ENCODE results near the gene RAPGEF3.

The RAPGEF3 gene

DNA sequence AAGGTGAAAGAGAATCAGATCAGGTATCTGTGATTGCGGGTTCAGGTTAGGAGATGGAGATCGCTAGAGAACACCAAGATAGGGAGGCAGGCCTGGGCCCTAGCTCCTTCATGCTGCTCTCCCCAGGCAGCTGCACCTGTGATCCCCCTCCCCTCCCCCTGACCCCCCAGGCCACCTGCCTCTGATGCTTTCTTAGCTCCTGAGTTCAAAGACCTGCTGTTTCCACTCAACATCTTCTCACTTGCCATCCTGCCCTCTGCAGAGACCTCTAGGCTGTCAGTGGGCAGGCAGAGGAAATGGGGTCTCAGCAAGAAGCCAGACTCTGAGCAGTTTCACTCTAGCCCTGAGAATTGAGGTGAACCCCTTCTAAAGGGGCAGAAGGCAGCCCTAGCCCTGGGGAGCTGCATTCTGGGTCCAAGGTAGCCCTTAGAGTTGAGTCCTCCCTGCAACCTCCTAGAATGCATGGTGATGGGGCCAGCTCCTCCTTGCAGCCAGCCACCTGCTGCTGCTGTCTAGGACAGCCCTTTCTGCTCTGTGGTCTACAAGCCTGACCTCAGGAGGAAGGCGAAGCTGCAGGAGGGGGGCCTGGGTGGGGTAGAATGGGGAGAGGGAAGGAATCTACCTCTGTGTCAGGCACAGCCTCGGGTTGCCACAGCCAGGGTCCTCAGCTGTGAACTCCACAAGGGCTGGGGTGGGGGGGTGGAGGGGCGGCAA, 8.0 kb upstream of the RAPGEF3 start:
- TF ChIP-seq CTCF (IDR thresholded peaks at IDR 0.05; ENCODE audit: borderline replicate concordance, insufficient read depth, low read depth, low read length) = no peak
- no peak overlapping the region for H3K4me3 ChIP-seq (ENCODE audit: low read depth, low read length)

- no peak for TF ChIP-seq CTCF (IDR thresholded peaks at IDR 0.05; ENCODE audit: borderline replicate concordance, insufficient read depth, low read depth, low read length)
- no peak overlapping the region for H3K4me3 ChIP-seq (ENCODE audit: low read depth, low read length)
Observed at GRCh38 chr12:47763481-47764346, 5.0 kb upstream of the RAPGEF3 start.

DNA sequence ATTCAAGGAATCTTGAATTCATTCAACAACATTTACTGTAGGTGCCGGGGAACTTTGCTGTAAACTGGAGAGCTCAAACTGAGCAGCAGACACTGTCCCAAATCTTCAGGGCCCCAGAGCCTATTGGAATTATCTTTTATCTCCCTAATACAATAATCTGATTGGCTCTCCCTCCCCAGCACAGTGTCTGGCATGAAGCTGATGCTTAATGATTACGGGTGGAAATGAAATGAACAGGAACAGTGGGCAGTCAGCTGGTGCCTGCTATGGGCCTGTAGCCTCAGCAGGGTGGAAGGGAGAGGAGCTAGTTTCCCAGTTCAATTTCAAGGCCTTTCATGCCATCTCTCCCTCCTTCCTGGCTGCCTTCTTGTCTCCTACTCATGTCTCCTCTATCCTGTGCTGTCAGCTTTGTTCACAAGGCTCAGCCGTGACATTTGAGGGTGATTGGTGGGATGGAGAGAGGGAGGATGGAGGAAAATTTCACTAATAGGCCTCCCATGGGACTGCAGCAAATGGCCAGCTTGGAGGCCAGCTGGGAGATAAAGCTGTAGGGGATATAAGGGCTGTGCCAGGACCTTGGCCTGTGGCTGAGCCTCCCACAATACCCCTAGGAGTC, 4.3 kb upstream of the RAPGEF3 start:
- no peak for TF ChIP-seq CTCF (IDR thresholded peaks at IDR 0.05; ENCODE audit: borderline replicate concordance, insufficient read depth, low read depth, low read length)

DNA sequence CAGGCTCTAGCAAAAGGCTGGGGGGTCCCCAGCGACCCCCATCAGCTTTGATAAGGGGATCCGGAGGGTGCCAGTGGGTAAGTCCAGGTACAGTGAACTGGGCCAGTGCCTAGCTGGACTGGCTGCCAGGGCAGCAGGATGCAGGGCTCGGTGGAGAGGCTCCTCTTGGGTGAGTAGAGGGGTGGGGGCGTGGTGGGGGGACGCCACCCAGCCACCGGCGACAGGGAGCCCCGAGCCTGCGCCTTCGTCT, 171 bp downstream of the RAPGEF3 start:
- no peak for TF ChIP-seq CTCF (IDR thresholded peaks at IDR 0.05; ENCODE audit: borderline replicate concordance, insufficient read depth, low read depth, low read length)
- peak overlapping the region; percentile 42 for H3K4me3 ChIP-seq (ENCODE audit: low read depth, low read length)

More for the DNA sequence above, 4.3 kb upstream of the RAPGEF3 start:
- no peak overlapping the region for H3K4me3 ChIP-seq (ENCODE audit: low read depth, low read length)

GRCh38 chr12:47757840-47758583, 668 bp downstream of the RAPGEF3 start:
- H3K4me3 ChIP-seq (ENCODE audit: low read depth, low read length) = no peak overlapping the region
- no peak for TF ChIP-seq CTCF (IDR thresholded peaks at IDR 0.05; ENCODE audit: borderline replicate concordance, insufficient read depth, low read depth, low read length)

DNA sequence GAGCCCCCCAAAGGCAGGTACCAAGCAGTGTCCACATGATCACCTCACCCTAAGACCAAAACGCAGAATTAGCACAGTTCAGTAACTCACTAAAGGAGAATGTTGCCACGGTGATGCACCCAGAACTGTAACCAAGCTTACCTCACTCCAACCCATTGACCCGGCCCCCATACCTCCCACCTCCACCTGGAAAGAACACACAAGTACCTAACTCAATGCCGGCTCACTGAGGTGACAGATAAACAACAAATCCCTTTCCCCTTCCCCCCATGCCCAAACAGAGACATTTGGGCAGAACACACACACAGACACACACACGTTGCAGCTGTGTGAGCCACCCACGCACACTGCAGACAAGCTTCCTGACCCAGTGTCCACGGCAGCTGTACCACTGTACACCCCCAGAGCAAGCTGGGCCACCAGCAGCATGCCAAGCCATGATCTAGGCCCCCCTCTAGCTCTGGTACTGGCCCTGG, 1.3 kb downstream of the RAPGEF3 start:
- no peak for TF ChIP-seq CTCF (IDR thresholded peaks at IDR 0.05; ENCODE audit: borderline replicate concordance, insufficient read depth, low read depth, low read length)
- H3K4me3 ChIP-seq (ENCODE audit: low read depth, low read length) = no peak overlapping the region

All from GM12875 (cell line).